Ovary (tissue), 3 donors: ENCODE measurements around the gene TICAM1.

ENCODE experiments used
- POLR2A ChIP-seq: fragments of 450-650 bp; IDR thresholded peaks from one replicate; pipeline ENCODE4 v1.6.1; 2017; ENCODE audit warnings: antibody characterized with exemption, mild to moderate bottlenecking, moderate library complexity
- TF ChIP-seq, protein P1 (sequence below), 3 donors: fragments of 450-650 bp in 2 of 3; fragments of 200-600 bp in 1 of 3; IDR thresholded peaks; one replicate each; pipeline versions ENCODE4 v1.5.1 to v1.8.0; 2016 to 2022; ENCODE audit warnings: antibody characterized with exemption in 3 of 3, mild to moderate bottlenecking in 1 of 3
- donor health status: DM: no; HTN: no; CAD: no.

DNA sequence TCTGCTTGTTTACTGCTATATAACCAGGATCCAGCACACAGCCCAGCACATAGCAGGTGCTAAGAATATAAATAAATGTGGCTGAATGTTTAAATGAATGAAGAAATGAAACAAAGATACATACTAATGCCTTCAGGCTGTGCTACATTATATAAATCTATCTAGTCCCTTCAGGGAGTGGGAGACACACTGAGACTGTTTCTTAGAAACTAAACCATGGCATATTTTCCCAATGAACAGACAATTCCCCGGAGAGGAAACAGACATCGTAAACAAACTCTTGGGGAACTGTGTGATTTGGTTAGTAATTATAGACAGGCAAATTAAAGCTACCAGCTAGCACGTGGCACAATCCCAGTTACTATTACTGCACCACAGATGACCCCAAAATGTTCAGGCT lies 49.7 kb downstream of the TICAM1 start:
- TF ChIP-seq, protein P1, sequence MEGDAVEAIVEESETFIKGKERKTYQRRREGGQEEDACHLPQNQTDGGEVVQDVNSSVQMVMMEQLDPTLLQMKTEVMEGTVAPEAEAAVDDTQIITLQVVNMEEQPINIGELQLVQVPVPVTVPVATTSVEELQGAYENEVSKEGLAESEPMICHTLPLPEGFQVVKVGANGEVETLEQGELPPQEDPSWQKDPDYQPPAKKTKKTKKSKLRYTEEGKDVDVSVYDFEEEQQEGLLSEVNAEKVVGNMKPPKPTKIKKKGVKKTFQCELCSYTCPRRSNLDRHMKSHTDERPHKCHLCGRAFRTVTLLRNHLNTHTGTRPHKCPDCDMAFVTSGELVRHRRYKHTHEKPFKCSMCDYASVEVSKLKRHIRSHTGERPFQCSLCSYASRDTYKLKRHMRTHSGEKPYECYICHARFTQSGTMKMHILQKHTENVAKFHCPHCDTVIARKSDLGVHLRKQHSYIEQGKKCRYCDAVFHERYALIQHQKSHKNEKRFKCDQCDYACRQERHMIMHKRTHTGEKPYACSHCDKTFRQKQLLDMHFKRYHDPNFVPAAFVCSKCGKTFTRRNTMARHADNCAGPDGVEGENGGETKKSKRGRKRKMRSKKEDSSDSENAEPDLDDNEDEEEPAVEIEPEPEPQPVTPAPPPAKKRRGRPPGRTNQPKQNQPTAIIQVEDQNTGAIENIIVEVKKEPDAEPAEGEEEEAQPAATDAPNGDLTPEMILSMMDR (IDR thresholded peaks at IDR 0.05): no peak
- no peak for TF ChIP-seq POLR2A
